HG03354 (cell line): ENCODE measurements around the gene BIN1.
A peak's percentile ranks its signal among the peaks of the same experiment; 100 is the strongest.

ENCODE experiments used
- ATAC-seq: cut with Tn5 transposase; IDR thresholded peaks from one replicate; pipeline ENCODE4 v1.9.1; 2021; ENCODE audit warnings: mild to moderate bottlenecking; ENCODE audit not compliant: unreplicated experiment, poor library complexity, severe bottlenecking

The BIN1 gene

GRCh38 chr2:127106991-127107621 lies at the start of gene BIN1:
Gene BIN1, minus strand, starts transcription at chr2:127107154. Its CDS starts 211 bp downstream, at chr2:127106943.
- ATAC-seq: peak; percentile 84

GRCh38 chr2:127155947-127156346 lies 49.0 kb upstream of the BIN1 start:
- ATAC-seq: no peak

- ATAC-seq: no peak
Observed at GRCh38 chr2:127155028-127155581, 48.2 kb upstream of the BIN1 start.

GRCh38 chr2:127154396-127154795 lies 47.4 kb upstream of the BIN1 start:
- ATAC-seq: no peak

- no peak for ATAC-seq
Observed at GRCh38 chr2:127153691-127154158, 46.8 kb upstream of the BIN1 start.

- ATAC-seq: no peak
Observed at GRCh38 chr2:127150996-127151395, 44.0 kb upstream of the BIN1 start.

- ATAC-seq: no peak
Observed at GRCh38 chr2:127149384-127149783, 42.4 kb upstream of the BIN1 start.

GRCh38 chr2:127146820-127147502 lies 40.0 kb upstream of the BIN1 start:
- no peak for ATAC-seq

- ATAC-seq: no peak
Observed at GRCh38 chr2:127146071-127146725, 39.2 kb upstream of the BIN1 start.

GRCh38 chr2:127145280-127145895 lies 38.4 kb upstream of the BIN1 start:
- no peak for ATAC-seq

GRCh38 chr2:127143841-127144782 lies 37.2 kb upstream of the BIN1 start:
- no peak for ATAC-seq

- no peak for ATAC-seq
Observed at GRCh38 chr2:127142663-127143630, 36.0 kb upstream of the BIN1 start.

GRCh38 chr2:127140538-127140937 lies 33.6 kb upstream of the BIN1 start:
- ATAC-seq: no peak

GRCh38 chr2:127139766-127140165 lies 32.8 kb upstream of the BIN1 start:
- ATAC-seq: no peak

GRCh38 chr2:127138281-127138680 lies 31.3 kb upstream of the BIN1 start:
- ATAC-seq: no peak

- ATAC-seq: no peak
Observed at GRCh38 chr2:127137741-127138140, 30.8 kb upstream of the BIN1 start.

- ATAC-seq: no peak
Observed at GRCh38 chr2:127137225-127137624, 30.3 kb upstream of the BIN1 start.
